SIG-M5 (cell line): ENCODE measurements around the gene KCTD5.

Experiments
- DNase-seq: peaks from one replicate; lab custom pipeline; 2025; lab: John Stamatoyannopoulos, UW

The KCTD5 gene

DNA sequence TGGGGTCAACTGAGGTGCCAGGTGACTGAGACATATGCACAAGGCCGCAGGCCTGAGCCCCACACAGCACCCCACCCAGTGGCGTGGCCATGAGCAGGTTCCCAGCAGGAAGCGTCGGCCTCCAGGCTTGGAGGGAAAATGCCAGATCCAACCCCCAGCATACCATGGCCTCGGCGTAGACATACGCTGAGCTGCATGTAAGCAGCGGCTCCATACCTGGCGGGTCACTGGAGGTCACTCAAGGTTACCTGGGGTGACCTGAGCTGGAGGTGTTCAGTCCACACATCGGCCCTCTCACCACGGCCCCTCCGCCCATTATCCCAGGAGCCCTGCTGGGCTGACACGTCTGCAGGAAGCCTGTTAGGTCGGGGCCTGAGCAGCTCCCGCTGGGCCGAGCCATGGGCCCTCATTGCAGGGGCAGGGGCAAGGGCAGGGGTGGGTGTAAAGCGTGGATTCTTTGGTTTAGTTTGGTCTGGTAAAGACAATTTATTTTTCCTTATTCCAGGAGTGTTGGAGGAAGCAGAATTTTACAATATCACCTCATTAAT is 15.2 kb downstream of the KCTD5 start:
- no peak for DNase-seq

DNA sequence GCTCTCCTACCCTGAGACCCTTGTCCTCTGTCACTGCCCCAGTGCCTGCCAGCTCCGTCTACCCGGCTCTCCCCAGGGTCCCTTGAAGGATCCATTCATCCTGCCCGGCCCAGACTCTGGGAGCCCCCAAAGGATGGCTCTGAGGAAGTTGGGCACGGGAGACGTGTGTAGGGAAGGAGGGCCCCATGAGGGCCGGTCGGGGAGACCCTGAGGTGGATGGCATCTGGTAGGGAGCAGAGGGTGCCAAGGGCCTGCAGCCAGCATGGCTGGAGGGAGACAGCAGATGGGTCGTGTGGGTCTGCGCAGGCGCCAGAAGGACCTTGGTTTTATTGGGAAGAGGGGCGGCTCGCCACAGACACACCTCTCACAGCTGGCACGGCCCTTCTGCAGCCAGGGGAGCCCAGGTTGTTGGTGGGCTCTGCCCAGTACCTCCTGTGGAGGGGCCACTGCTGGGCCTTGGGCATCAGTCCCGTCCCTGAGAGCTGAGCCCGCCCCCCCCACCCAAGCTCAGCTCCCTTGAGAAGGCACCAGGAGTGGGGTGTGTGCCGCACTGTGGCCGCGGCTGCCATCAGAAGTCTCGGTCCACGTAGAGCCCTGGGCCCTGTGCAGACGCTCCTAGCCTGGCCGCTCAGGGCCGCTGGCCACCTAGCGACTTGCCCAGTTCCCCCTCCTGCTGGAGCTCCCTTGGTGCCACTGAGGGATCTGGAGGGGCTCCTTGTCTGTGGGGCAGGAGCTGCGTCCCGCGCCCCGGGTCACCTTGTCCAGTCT is 16.0 kb downstream of the KCTD5 start:
- no peak for DNase-seq

DNA sequence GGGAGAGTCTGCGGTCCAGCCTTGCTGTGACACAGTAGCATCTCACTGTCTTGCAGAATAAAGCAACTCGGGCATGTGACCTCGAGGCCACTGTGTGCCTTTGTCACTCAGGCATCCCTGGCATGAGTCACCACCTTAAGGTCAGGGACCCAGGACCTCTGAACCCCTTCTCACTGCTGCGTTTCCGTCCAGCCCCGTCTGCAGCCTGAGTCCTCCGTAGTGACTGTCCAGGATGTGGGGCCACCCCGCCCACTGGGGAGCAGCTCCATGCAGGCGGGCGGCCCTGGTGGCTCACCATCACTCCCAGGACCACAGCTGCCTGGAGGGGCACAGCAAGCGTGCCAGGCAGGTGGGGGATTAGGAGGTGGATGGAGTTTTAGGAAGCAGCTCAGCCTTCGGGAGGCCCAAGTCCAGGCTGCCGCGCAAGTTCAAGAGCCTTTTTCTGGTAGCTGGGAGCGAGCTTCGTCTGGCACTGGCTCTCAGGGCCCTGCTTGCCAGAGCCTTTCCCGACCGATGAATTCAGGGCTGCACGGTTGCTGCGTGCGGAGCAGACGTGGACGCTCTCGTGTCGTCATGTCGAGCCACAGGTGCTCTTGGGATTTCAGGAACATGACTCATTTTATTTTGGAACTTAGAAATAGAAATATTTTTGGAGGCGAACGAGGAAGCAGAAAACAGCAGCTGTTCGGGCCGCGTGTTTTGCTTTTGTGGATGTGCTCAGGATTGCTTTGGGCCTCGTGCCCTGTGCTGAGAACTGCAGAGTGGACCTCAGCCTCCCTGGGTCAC is 16.8 kb downstream of the KCTD5 start:
- DNase-seq = no peak

DNA sequence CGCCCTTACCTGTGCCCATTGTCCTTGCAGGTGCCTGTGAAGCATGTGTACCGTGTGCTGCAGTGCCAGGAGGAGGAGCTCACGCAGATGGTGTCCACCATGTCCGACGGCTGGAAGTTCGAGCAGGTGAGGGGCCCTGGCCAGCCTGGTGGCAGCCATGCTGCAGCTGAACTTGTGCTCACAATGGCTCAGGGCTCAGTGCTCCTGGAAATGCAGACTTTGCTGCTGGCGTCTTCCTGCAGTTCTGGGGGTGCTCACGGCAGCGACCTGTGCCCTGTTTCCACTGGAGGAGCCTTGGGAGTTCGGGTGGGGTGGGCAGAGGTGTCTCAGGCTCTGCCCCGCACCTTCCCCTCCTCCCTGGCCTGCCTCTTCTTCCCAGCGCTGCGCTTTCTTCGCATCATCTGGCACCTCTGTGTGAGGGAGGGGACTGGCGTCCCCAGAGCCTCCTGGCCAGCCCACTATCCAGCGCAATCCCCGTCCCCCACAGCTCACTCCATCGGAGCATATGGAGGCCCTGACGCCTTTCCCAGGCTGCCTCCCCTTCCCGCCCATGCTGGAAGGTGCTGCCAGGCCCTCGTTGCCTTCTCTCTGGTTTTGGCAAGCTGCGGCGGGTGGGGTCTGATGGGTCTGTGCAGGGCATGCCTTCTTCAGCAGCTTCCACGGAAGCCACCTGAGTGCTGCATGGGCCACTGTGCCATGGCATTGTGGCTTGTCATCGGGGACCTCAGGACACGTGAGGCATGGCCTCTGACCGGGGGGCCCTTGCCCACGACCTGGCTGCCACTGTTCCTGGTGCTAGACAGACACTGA is 17.7 kb downstream of the KCTD5 start:
- DNase-seq = no peak

DNA sequence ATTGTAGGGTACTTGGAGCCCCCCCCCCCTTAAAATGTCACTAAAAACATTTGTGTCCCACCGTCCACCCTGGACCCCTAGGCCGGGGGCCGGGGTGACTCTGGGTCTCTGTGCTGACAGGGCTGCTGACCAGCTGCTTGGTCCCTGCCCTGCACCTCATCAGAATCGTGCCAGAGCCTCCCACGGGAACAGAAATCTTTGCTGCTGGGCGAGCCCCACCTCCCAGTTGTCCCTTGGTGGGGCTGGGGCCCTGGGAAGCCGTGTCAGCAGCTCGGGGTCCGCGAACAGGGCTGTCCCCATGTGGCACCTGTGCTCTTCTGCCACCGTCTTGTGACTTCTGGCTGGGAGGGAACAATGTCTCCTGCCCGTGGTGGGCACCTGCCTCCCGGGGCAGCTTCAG is 18.5 kb downstream of the KCTD5 start:
- no peak for DNase-seq

DNA sequence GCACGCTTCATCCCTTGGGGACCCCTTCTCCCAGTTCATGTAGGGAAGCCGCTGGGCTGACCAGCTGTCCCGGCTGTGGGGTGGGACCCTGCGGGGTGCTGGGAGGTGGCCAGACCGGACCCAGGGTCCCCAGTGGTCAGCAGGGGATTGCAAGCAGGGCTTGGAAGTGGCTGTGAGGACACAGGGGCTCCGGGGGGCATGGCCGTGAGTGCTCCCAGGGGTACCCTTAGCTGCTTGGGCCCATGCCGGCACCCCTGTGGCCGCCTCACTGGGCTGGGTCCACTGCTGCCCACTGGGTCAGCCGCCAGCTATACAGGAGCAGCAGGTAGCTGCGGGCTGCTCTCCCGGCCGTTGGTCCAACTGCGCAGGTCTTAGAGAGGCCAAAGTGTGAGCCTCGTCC is 18.9 kb downstream of the KCTD5 start:
- DNase-seq = no peak

DNA sequence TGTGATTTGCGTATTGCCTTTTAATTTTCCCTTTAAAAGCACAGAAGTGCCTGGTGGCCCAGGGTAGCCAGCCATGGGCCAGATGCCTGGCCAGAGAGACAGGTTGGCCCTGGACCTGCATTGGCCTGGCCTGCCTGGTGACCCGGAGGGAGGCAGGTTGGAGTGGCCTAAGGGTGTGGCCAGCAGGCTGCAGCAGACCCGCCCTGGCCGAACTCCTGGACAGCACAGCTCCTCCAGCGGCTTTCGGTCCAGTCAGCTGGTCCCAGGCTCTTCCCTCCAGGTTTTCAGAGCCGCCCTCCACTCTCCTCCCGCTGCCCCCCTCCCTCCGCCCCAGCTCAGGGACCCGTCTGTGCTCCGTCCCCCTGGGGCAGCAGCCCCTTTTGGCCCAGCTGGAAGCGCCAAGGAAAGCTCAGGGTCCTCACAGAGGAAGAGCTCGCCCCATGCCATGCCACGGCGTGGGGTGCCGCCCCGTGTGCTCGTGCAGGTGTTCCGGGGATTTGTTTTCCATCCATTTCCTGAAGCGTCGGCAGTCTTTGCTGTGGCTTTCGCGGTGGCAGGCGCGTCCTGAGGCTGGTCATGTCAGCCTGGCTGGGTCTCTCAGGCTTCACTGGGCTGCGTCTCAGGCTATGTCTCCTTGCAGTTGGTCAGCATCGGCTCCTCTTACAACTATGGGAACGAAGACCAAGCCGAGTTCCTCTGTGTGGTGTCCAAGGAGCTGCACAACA is 19.6 kb downstream of the KCTD5 start:
- no peak for DNase-seq

DNA sequence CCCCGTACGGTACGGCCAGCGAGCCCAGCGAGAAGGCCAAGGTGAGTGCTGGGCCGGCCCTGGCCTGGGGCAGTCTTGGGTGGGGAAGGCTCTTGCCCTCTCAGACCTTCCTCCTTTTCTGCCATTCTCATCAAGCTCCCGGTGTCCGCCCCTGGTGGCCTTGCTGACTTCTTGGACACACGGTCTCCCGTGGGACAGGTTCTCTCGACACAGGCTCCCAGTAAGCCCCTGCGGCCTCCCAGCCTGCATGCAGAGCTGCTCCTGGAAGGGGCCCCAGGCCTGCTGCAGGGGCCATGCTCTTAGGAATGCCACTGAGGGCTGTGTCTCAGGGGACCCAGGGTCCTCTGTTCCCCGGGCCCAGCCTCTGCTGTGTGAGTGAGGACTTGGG is 20.1 kb downstream of the KCTD5 start:
- no peak for DNase-seq

DNA sequence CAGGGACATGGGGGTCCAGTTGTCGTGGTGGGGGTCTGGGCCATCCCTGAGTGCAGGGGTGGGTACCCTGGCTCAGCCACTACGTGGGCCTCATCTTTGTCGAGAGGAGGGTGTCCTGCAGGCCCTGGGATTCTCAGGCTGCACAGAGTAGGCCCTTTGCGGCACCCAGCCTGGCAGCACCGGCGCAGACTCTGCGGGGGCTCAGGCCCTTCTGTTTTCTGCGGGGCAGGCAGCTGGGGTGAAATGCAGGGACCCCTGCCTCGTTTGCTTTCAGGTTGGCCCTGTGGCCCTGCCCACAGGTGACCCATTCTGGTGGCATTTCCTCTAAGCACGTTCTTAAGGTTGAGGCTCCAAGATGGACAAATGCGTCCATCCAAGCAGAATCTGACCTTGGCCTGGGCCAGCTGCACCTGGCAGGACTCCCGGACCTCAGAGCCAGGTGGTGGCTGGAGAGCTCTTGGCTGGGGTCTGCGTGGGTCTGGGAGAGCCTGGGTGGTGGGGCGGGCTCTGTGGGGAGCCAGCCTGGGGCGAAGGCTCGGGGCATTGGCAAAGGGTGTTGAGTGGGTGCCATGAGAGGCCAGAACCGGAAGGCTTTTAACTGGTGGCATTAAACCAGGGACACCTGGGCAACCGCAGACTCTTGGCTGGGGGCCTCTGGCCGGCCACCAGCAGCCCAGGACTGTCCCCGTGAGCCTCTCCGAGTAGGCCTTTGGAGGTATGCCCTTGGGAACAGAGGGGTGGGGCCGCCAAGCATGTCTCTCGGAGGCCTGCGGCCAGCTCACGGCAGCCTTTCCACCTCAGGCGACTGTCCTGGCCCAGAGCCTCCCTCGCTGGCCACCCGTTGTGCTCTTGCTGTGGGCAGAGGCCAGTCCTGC is 20.8 kb downstream of the KCTD5 start:
- no peak for DNase-seq

DNA sequence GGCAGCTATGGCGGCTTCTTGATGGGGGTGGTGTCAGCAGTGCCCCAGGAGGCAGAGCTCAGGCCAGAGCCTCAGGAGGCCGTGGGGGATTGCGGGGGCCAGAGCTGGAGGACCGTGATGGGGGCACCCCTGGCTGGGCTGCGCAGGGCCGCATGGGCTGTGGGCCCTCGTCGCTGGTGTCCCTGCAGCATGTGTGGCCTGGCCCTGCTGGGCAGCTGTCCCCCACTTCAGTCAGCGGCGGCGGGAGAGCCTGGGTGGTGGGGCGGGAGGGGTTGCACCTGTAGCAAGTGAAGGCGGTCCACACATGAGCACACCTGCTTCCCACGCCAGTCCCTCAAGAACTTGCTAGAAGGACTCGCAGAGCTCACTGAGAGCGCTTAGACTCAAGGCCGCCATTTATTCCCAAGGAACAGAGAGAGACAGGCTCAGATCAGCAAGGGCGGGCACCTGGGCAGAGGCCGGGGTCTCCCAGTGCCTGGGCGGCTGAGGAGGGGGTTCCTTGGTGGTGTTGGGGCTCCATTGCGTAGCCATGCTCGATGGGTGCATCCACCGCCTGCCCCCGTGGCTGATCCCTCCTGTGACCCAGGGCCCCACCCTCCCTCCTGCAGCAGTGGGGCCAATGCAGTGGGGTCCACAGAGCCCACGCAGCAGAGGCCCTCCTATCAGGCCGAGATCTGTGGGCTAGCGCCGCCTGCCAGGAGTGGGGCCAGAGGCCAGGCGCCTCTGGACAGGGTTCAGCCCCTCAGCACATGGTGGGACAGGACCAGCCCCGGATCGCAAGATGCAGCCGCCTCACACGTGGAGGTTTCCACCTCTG is 22.1 kb downstream of the KCTD5 start:
- DNase-seq = no peak

DNA sequence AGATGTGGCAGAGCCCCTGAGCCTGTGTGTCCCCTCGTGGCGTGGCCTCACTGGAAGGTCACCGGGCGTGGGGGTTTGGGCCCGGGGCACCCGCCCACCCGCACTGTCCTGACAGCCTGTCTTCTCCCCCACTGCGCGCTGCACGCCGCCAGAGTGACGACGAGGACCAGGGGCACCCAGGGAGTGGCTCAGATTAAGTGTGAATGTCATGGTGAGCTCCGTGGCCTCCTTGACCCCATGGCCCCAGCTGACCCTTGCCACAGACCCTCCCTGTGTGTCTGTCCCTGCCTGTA is 22.6 kb downstream of the KCTD5 start:
- DNase-seq = no peak

DNA sequence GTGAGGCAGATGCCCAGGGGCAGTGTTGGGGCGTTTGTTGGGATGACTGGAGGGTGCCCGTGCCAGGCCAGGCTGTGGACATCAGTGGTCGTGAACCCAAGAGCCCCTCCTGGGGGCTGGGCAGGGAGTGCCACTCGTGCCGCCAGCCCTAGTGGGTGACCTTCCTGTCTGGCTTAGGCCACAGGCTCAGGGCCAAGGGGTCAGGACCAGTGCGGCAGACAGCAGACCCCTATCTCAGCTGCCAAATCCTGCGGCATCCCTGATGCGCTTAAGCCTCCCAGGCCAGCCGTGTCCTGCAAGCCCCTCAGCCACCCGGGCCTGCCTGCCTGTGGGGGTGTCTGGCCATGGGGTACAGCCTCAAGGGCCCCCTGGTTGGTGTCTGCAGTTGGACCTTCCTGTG is 23.0 kb downstream of the KCTD5 start:
- no peak for DNase-seq

DNA sequence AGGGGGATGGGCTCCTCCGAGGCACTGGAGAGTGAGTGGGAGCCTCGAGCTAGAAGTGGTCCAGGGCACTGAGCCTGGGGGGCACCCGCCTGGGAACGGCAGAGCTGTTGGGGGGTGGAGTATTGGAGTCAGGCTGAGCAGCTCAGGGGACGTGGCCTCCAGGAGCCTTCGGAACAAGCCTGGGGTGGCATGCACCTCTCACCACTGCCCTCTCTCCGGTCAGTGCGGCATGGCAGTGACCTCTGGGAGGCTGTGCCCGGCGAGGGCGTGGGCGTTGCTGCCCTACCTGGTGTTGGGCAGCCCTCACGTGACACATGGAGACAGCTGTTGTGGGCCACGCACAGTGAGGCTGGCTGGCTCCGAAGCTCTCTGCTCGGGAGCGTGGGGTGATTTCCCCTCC is 23.8 kb downstream of the KCTD5 start:
- DNase-seq = no peak

DNA sequence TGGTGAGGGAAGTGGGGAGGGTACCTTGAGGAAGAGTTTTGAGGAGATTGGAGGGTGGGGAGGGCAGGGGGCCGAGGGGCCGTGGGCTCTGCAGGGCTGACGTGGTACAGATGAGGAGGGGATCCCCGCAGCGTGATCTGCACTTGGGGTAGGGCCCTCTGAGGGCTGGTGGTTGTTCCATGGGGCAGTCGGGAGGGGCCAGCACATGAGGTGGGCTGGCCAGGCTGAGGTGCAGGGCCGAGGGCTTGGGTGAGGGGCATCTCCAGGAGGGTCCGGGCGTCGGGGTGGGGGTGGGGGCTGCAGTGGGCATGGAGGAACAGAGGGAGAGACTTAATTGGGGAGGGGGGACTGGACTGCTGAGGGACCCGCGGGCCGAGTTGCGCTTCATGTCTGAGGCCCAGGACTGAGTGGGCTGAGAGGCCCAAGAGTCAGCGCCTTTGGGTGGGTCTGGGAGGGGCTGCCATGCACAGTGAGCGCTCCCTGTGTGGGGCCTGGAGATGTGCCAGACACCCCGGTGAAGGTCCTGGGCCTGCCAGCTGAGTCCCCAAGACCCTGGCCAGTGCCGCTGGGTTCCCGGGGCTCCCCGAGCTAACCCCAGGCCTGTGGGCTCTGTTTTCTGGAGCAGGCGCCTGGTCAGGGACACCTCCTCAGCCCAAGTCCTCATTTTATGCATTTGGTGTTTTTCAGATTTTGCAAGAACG is 24.4 kb downstream of the KCTD5 start:
- no peak for DNase-seq

DNA sequence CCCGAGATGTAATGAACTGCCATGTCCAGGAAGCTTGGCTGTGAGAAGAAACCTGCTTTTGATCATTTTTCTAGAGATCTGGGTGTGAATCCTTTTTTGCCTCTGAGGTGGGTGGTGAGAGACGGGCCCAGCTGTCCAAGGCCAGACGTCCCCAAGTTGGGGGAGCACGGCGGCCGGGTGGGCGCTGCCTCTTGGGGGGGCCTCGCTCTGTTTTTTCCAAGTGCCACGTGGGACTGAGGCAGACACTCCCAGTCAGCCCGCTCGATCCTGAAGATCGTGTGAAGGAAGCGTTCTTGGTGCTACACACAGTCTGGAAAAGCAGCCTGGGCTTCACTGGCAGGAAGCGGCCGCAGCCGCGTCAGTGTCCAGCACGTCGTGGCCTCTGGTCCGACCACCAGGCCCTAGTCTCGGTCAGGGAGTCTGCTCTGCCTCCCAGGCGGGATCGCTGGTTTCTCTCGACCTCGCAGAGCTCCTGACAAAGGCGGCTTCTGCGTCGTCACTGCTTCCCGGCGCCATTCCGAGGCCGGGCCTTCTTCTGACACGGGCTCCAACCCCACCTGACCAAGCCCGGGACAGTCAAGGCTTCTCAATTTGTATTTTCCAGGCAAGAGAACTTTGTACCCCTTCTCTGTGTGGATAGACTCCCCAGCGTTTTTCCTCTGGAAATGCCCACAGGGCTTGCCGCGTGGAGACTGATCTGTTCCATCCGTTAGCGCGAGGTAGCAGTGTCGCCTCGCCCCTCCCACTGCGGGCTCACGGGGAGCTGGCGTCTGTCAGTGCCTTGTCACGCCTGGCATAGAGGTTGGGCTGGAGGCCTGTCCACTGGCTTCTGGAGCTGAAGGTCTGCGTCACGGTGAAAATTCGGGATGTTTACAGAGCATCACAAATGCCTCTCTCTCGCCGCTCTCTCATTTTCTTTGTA is 25.3 kb downstream of the KCTD5 start:
- no peak for DNase-seq

DNA sequence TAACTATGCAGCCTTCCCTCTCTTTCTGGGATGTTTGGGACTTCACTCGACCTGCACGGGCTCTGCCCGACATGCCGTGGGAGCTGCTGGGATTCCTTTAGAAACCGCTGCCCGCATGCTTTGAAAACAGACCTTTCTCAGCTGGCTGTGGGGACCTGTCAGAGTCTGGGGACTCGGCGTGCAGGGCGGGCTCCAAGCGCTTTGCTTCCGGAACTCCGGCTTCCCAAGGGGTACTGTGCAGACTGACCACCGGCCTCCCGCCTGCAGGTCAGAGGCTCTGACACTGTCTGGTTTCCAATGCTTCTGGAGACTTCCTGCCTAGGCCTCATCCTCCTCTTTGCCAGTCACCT is 25.9 kb downstream of the KCTD5 start:
- no peak for DNase-seq

DNA sequence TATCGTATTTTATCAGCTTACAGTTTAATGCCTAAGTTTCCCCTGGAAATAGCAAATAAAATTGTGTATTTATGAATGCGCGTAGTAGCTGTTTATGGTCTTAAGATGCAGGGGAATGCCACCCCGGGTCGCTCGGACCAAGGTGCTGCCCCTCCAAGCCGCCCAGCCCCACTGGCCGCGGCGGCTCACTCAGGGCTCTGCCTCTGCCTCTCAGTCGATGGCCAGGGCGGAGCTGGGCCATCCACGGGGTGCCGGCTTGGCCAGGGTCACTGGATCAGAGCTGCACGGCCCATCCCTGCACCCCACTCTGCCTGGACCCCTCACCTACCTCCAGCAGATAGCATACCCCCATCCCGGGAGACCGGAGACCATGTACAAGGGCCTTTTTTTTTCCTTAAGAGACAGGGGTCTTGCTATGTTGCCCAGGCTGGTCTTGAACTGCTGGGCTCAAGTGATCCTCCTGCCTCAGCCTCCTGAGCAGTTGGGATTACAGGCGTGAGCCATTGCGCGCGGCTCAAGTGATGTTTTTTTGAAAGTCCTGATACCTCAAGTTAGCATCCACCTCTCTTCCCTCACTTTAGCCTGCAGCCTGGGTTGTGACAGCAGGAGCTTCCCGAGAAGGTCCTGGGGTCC is 26.7 kb downstream of the KCTD5 start:
- no peak for DNase-seq

DNA sequence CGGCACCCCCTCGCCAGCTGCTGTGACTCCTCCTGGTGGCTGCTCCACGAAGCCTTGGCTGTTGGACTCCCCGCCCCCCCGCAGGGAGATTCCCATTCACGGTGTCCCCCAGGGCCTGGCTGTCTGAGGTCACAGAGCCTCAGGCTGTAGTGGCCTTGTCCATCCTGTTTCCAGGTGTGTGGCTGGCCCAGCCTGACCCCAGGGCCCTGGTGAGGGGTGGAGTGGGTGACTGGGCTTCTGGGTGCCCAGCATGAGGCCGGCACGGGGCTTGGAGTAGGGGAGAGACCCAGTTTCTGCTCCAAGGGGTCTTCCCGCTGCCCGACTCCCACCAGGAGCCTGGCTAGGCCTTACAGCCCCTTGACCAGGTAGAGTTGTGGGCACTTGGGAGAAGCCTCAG is 27.3 kb downstream of the KCTD5 start:
- DNase-seq = no peak
